GM12878 (cell line): ENCODE data around the gene DYNC1LI1. TPM values are rescaled to one million over a fixed set of nuclear protein-coding genes. Genes with fewer than 3 reads are reported as not detected.

Experiments used
- ATAC-seq: fragments of 200-7000 bp; cut with Tn5 transposase; 3 replicates; pipeline ENCODE4 v1.9.1; 2020; ENCODE audit warnings: mild to moderate bottlenecking, moderate library complexity
- BruUV-seq: library from RNA; stranded (reverse); fragments of 400-500 nt; replicated peaks from 2 replicates; lab custom pipeline; 2021; lab: Mats Ljungman, UMichigan
- CTCF ChIA-PET: fragments of 300-600 bp; sonication (Branson Sonifier 250); formaldehyde crosslinking; extraction: SDS; loops from one replicate; lab custom pipeline; 2021; ENCODE audit warnings: inconsistent platforms; lab: Yijun Ruan, JAX
- POLR2A ChIA-PET: fragments of 350-600 bp; formaldehyde crosslinking; extraction: SDS; loops from one replicate; lab custom pipeline; 2021; ENCODE audit warnings: inconsistent platforms; lab: Charles Lee
- RAD21 ChIA-PET: fragments of 300-600 bp; sonication (Branson Sonifier 250); formaldehyde crosslinking; loops from one replicate; lab custom pipeline; 2023; ENCODE audit warnings: antibody characterized with exemption; ENCODE audit not compliant: unreplicated experiment; lab: Charles Lee
- SMC1A ChIA-PET: fragments of 300-600 bp; sonication (Branson Sonifier 250); formaldehyde crosslinking; loops from one replicate; lab custom pipeline; 2023; ENCODE audit not compliant: unreplicated experiment, uncharacterized antibody; lab: Charles Lee
- DNase-seq: peaks from one replicate; pipeline ENCODE4 v3.0.0-alpha.2; 2011; ENCODE audit warnings: low read depth, low spot score
- FAIRE-seq: peaks from 3 replicates; lab custom pipeline; 2011; peaks lifted over from hg19 to GRCh38; lab: Jason Lieb, UNC
- H2AFZ ChIP-seq: 2 replicates; pipeline ENCODE4 v1.6.0; 2011; ENCODE audit warnings: low read depth, low read length, control low read depth; ENCODE audit not compliant: control insufficient read depth
- H3K27ac ChIP-seq: 2 replicates; pipeline ENCODE4 v1.5.1; 2011; ENCODE audit warnings: control low read depth; ENCODE audit not compliant: control insufficient read depth, insufficient read depth
- H3K27me3 ChIP-seq, 2 experiments: replicated peaks in 1 of 2; 2 replicates each; pipeline versions ENCODE4 v1.6.0 to v1.6.1; 2011; ENCODE audit warnings: low read length in 1 of 2; ENCODE audit not compliant: control insufficient read depth in 2 of 2, insufficient read depth in 2 of 2
- H3K36me3 ChIP-seq, 2 experiments: 2 replicates each; pipeline ENCODE4 v1.5.1; 2011; ENCODE audit warnings: low read length in 1 of 2; ENCODE audit not compliant: control insufficient read depth in 2 of 2, insufficient read depth in 2 of 2
- H3K4me1 ChIP-seq: 2 replicates; pipeline ENCODE4 v1.6.1; 2011; ENCODE audit warnings: mild to moderate bottlenecking, low read length, moderate library complexity, mixed read lengths; ENCODE audit not compliant: control insufficient read depth, insufficient read depth
- H3K4me2 ChIP-seq: 2 replicates; pipeline ENCODE4 v1.6.0; 2011; ENCODE audit warnings: control low read depth; ENCODE audit not compliant: control insufficient read depth, insufficient read depth
- H3K4me3 ChIP-seq: fragments of 200-600 bp; sonication (generic); 2 replicates; pipeline ENCODE4 v1.5.1; 2016
- H3K79me2 ChIP-seq: 2 replicates; pipeline ENCODE4 v1.6.0; 2011; ENCODE audit warnings: low read length; ENCODE audit not compliant: control insufficient read depth, insufficient read depth
- H3K9ac ChIP-seq: 2 replicates; pipeline ENCODE4 v1.8.0; 2011; ENCODE audit warnings: low read length, control low read depth, mixed read lengths; ENCODE audit not compliant: control insufficient read depth, insufficient read depth
- H3K9me3 ChIP-seq: replicated peaks from 3 replicates; pipeline ENCODE4 v1.5.1; 2011; ENCODE audit warnings: mild to moderate bottlenecking, low read length; ENCODE audit not compliant: control insufficient read depth, insufficient read depth
- H4K20me1 ChIP-seq: 2 replicates; pipeline ENCODE4 v1.6.0; 2011; ENCODE audit not compliant: control insufficient read depth, insufficient read depth
- CHD4 ChIP-seq: fragments of 200-600 bp; sonication (generic); IDR thresholded peaks from 2 replicates; pipeline ENCODE4 v1.6.1; 2016; ENCODE audit warnings: mild to moderate bottlenecking
- HCFC1 ChIP-seq: fragments of 150-350 bp; IDR thresholded peaks from 2 replicates; pipeline ENCODE4 v1.6.1; 2014; ENCODE audit warnings: low read length
- HDAC2 ChIP-seq: fragments of 200-600 bp; sonication (generic); IDR thresholded peaks from 2 replicates; pipeline ENCODE4 v1.6.1; 2017
- IKZF2 ChIP-seq, 2 experiments: fragments of 450-650 bp; IDR thresholded peaks; 2 replicates each; pipeline ENCODE4 v1.6.1; 2017; ENCODE audit warnings: mild to moderate bottlenecking in 2 of 2, moderate library complexity in 2 of 2
- IRF4 ChIP-seq: IDR thresholded peaks from 2 replicates; pipeline ENCODE4 v1.6.1; 2011; ENCODE audit warnings: low read depth, low read length
- LARP7 ChIP-seq: fragments of 450-650 bp; IDR thresholded peaks from 2 replicates; pipeline ENCODE4 v1.6.1; 2017; ENCODE audit warnings: mild to moderate bottlenecking
- MAX ChIP-seq: IDR thresholded peaks from 2 replicates; pipeline ENCODE4 v1.6.1; 2012; ENCODE audit warnings: low read depth, low read length, improper control_type of control experiment
- MEF2B ChIP-seq: fragments of 450-650 bp; IDR thresholded peaks from 2 replicates; pipeline ENCODE4 v1.6.1; 2018; ENCODE audit warnings: mild to moderate bottlenecking, moderate library complexity; ENCODE audit not compliant: partially characterized antibody, poor library complexity, severe bottlenecking
- RAD51 ChIP-seq: fragments of 450-650 bp; IDR thresholded peaks from 2 replicates; pipeline ENCODE4 v1.6.1; 2016; ENCODE audit warnings: moderate library complexity, mild to moderate bottlenecking, inconsistent platforms
- SREBF1 ChIP-seq: IDR thresholded peaks from 2 replicates; pipeline ENCODE4 v1.6.1; 2012; ENCODE audit warnings: mild to moderate bottlenecking, low read length
- SRF ChIP-seq, 2 experiments: IDR thresholded peaks; 2 replicates each; pipeline ENCODE4 v1.6.1; 2011; ENCODE audit warnings: low read depth in 2 of 2, low read length in 2 of 2, mild to moderate bottlenecking in 1 of 2, moderate library complexity in 1 of 2
- TCF7 ChIP-seq: IDR thresholded peaks from 2 replicates; pipeline ENCODE4 v1.6.1; 2014; ENCODE audit warnings: antibody characterized with exemption, borderline replicate concordance
- ZSCAN29 ChIP-seq: fragments of 450-650 bp; IDR thresholded peaks from 2 replicates; pipeline ENCODE4 v1.6.1; 2017; ENCODE audit warnings: mild to moderate bottlenecking, moderate library complexity
- WGBS: methylation state at CpG from one replicate; pipeline ENCODE4 v1.1.6; 2016; ENCODE audit warnings: low lambda C conversion rate; ENCODE audit not compliant: insufficient replicate concordance, insufficient coverage; ENCODE audit errors: missing lambda C conversion rate; 5-methylcytosine and 5-hydroxymethylcytosine counted together
- in situ Hi-C: fragments of 300-500 bp; cut with MboI; formaldehyde crosslinking; loops from 9 replicates; pipeline ENCODE4 v1.14.3; 2018; ENCODE audit warnings: mixed read lengths
- intact Hi-C: fragments of 100-400 bp; cut with micrococcal nuclease; formaldehyde crosslinking; loops from one replicate; pipeline ENCODE4 v1.14.2; 2022; ENCODE audit not compliant: unreplicated experiment
- polyA plus RNA-seq, 11 experiments: library from polyadenylated mRNA; depleted of rRNA in 4 of 11; unstranded in 6 of 11; stranded (reverse) in 5 of 11; fragments of >200 nt; fragmentation: Nextera tagmentation in 4 of 11; fragmentation: Illumina TruSeq in 1 of 11; extraction: Ambion mirVana in 4 of 11; extraction: Trizol in 1 of 11; gene quantifications; 1 replicate in 1 of 11; 2 replicates in 10 of 11; pipeline versions ENCODE4 v1.2.1 to v1.2.3, GENCODE V29; 2011 to 2016; ENCODE audit warnings: inconsistent platforms in 2 of 11, missing spikeins in 2 of 11, low read depth in 1 of 11
- total RNA-seq, 4 experiments: library from RNA; depleted of rRNA in 3 of 4; stranded (reverse); fragments of >200 nt in 3 of 4; fragmentation: Illumina TruSeq in 1 of 4; extraction: Trizol in 1 of 4; gene quantifications; 2 replicates each; pipeline versions ENCODE4 v1.2.1 to v1.2.3, GENCODE V29; 2013 to 2021

Gene DYNC1LI1
- total and polyA plus RNA-seq, 10 of the 15 experiments (the other 5 are each of a cell fraction or from before 2014, with no cell fraction given): 11.5 to 51.7 (median 32.0) TPM

GRCh38 chr3:32568953-32569352 is 1.7 kb downstream of the DYNC1LI1 start:
- CTCF ChIA-PET: interaction anchor here (1.0 to 1.6 kb wide), 8 partner anchors 9 to 193 kb away, joined by 3 to 4 read pairs (median 3); partner anchors contain the start of gene CMTM6
- ATAC-seq (no peak), DNase-seq (no peak), FAIRE-seq (no peak)
- Histone ChIP-seq H2AFZ (no peak overlapping the region), H3K79me2 (peaks cover 31% of the 10 kb centered on the region), H3K9ac (peak overlapping the region; percentile 27), H3K36me3 (peaks cover 0 to 3% of the 10 kb centered on the region in 2 experiments; a peak in 1 of 4 replicates), H3K9me3 (no peaks in the 10 kb centered on the region), H3K27me3 (no peaks in the 10 kb centered on the region), H3K4me2 (peak overlapping the region; percentile 96), H3K27ac (no peak overlapping the region), H4K20me1 (no peaks in the 10 kb centered on the region), H3K4me1 (no peaks in the 10 kb centered on the region), H3K4me3 (peak overlapping the region; percentile 92; the same call in 1 of the 2 replicates)
- POLR2A ChIA-PET: interaction anchor here (1.0 to 1.9 kb wide), 4 partner anchors 9 to 71 kb away, joined by 4 to 7 read pairs (median 6); no protein-coding TSS in a partner anchor
- in situ Hi-C loops: no loop called here
- TF ChIP-seq IRF4: no peak
- TF ChIP-seq IKZF2 (IDR thresholded peaks at IDR 0.05): no peak
- TF ChIP-seq HCFC1: no peak
- no peak for TF ChIP-seq ZSCAN29
- TF ChIP-seq RAD51: no peak
- TF ChIP-seq SREBF1: no peak
- no peak for TF ChIP-seq TCF7
- TF ChIP-seq MAX: no peak
- no peak for TF ChIP-seq CHD4
- no peak for TF ChIP-seq LARP7
- no peak for TF ChIP-seq HDAC2
- TF ChIP-seq MEF2B: no peak
- no peak for TF ChIP-seq SRF (IDR thresholded peaks at IDR 0.05; ENCODE audit: low read depth in 2 of 2, low read length in 2 of 2)
- WGBS: 53% methylated on average over 2 of the region's 2 CpGs
- no TSS peak for BruUV-seq
- intact Hi-C loops: no loop called here
- RAD21 ChIA-PET: interaction anchor here (1.2 to 1.6 kb wide), 4 partner anchors 10 to 62 kb away, joined by 3 to 14 read pairs (median 4); no protein-coding TSS in a partner anchor
- SMC1A ChIA-PET: interaction anchor here (0.6 to 3.4 kb wide), 14 partner anchors 8 to 314 kb away, joined by 3 to 19 read pairs (median 4); no protein-coding TSS in a partner anchor
